PFSK-1 (cell line): Measurements from ENCODE around the gene VWA1.

Experiments
- FOXP2 ChIP-seq: optimal IDR thresholded peaks from 2 replicates; pipeline ENCODE3; 2011; ENCODE audit warnings: borderline replicate concordance, control low read depth, inconsistent platforms; ENCODE audit not compliant: insufficient read depth; ENCODE audit errors: extremely low read length, extremely low read depth
- POLR2AphosphoS5 ChIP-seq: IDR thresholded peaks from 2 replicates; pipeline ENCODE4 v1.6.1; 2012; ENCODE audit warnings: low read depth, mild to moderate bottlenecking, control low read depth, low read length, moderate library complexity
- SIN3A ChIP-seq: IDR thresholded peaks from 2 replicates; pipeline ENCODE4 v1.6.1; 2012; ENCODE audit warnings: mild to moderate bottlenecking, low read length, moderate library complexity, borderline replicate concordance; ENCODE audit not compliant: insufficient read depth
- TAF1 ChIP-seq: IDR thresholded peaks from 2 replicates; pipeline ENCODE4 v1.6.1; 2012; ENCODE audit warnings: low read length, control low read depth, borderline replicate concordance; ENCODE audit not compliant: insufficient read depth
- TF ChIP-seq, protein P1 (sequence below), 2 experiments: IDR thresholded peaks; 2 replicates each; pipeline versions ENCODE4 v1.6.1 to v1.8.0; 2011 to 2012; ENCODE audit warnings: low read depth in 2 of 2, low read length in 2 of 2, control low read depth in 1 of 2, inconsistent platforms in 1 of 2, mild to moderate bottlenecking in 1 of 2, moderate library complexity in 1 of 2; ENCODE audit not compliant: insufficient read depth in 1 of 2

DNA sequence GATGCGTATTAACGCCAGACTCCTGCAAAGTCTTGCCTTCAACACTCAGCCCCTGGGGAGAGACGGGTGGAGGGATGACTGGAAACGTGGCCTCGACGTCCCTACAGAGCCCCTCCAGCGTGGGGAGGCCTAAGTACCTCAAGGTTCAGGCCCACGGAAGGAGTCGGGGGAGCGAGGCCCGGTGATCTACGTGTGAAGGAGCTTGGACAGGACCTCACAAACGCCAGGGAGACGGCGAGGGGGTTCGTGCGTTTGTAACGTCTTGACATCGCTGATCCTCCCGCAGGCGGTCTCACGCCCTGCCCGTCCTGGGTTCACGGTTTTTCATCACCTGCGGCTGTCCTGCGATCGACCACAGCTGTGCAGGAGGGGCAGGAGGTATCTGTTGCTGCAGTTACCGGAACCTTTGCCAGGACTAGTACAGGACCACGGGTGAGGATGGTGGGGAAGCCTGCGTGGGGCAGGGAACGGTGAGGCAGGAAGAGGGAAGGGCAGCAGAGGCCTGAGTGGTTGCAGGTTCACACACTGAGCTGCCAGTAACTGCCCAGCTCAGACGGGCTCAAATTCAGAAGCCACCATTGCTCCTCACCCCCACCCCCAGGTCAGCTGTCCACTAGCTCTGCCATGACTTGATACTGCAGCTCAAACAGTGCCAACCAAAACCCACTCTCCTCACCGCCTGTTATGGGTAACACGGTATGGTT is 35.5 kb upstream of the VWA1 start:
- no peak; the same call in 1 of the 2 replicates for TF ChIP-seq POLR2AphosphoS5
- TF ChIP-seq, protein P1, sequence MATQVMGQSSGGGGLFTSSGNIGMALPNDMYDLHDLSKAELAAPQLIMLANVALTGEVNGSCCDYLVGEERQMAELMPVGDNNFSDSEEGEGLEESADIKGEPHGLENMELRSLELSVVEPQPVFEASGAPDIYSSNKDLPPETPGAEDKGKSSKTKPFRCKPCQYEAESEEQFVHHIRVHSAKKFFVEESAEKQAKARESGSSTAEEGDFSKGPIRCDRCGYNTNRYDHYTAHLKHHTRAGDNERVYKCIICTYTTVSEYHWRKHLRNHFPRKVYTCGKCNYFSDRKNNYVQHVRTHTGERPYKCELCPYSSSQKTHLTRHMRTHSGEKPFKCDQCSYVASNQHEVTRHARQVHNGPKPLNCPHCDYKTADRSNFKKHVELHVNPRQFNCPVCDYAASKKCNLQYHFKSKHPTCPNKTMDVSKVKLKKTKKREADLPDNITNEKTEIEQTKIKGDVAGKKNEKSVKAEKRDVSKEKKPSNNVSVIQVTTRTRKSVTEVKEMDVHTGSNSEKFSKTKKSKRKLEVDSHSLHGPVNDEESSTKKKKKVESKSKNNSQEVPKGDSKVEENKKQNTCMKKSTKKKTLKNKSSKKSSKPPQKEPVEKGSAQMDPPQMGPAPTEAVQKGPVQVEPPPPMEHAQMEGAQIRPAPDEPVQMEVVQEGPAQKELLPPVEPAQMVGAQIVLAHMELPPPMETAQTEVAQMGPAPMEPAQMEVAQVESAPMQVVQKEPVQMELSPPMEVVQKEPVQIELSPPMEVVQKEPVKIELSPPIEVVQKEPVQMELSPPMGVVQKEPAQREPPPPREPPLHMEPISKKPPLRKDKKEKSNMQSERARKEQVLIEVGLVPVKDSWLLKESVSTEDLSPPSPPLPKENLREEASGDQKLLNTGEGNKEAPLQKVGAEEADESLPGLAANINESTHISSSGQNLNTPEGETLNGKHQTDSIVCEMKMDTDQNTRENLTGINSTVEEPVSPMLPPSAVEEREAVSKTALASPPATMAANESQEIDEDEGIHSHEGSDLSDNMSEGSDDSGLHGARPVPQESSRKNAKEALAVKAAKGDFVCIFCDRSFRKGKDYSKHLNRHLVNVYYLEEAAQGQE (IDR thresholded peaks at IDR 0.05; ENCODE audit: insufficient read depth in 1 of 2, low read depth in 2 of 2, low read length in 2 of 2), result no peak
- 0 out of 2 replicates have a peak, but pooled peaks have one; percentile 44 for TF ChIP-seq SIN3A
- TF ChIP-seq TAF1, result peak; percentile 38; the same call in 1 of the 2 replicates
- no peak for TF ChIP-seq FOXP2
